Measurements from ENCODE around the gene UBAP1L.

GRCh38 chr15:65059369-65059750 lies 55.6 kb downstream of the UBAP1L start:
- no peak for TF ChIP-seq EP300 (IDR thresholded peaks at IDR 0.05; ENCODE audit: borderline replicate concordance)
- no peak for TF ChIP-seq RAD21 (IDR thresholded peaks at IDR 0.05; ENCODE audit: low read depth)
- no peak for TF ChIP-seq NFIC (IDR thresholded peaks at IDR 0.05)
- no peak for TF ChIP-seq ZBTB7A (IDR thresholded peaks at IDR 0.05; ENCODE audit: low read depth)
- TF ChIP-seq CREB1 (IDR thresholded peaks at IDR 0.05; ENCODE audit: low read depth) = no peak
- TF ChIP-seq EGR1 (IDR thresholded peaks at IDR 0.05) = no peak
- TF ChIP-seq FOXM1 (IDR thresholded peaks at IDR 0.05; ENCODE audit: borderline replicate concordance, low read depth) = no peak
